ENCODE data around the gene ANKS1A.

- TF ChIP-seq CTCF (conservative IDR thresholded peaks at IDR 0.05), result no peak
- no peak for TF ChIP-seq ZFX (IDR thresholded peaks at IDR 0.05)
Observed at GRCh38 chr6:34897716-34898115, 8.7 kb downstream of the ANKS1A start.

All from C4-2B (cell line).